LNCAP (cell line): Measurements from ENCODE around the gene ZNF302.

ENCODE experiments used
- CTCF ChIP-seq: fragments of 450-650 bp; IDR thresholded peaks from 2 replicates; pipeline ENCODE4 v1.5.1; 2017; ENCODE audit warnings: mild to moderate bottlenecking

The ZNF302 gene

DNA sequence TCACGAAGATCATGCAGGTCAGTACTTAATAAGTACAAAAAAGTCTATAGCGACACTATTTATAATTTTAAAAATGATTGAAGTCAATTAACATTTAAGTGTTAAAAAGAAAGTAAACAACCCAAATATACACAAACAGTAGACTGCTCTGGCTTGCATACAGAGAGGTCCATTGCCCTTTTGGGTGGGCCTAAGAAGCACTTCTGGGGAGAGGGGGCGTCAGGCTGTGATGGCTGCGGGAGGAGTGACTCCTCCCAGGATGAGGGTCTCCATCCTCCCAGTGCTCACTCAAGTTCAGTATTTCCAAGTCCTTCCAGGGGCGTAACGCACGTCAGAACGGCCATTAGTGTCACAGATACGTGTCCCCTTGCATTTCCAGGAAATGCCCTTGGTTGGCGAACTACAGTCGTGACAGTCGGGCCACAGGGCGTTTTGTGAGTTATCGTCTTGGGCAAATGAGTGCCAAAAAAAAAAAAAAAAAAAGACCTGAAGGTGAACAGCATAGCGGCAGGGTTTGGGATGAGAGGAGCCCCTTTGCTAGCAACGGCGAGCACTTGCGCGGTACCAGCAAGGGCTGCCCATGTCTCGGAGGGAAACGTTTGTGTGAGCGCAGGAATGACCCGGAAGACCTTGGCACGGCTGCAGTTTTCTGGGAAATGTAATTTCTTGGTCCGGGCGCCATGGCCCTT, 637 bp upstream of the ZNF302 start, which contains the start of gene SCGB2B2:
SCGB2B2 (minus strand) TSS at position 463 of the 689 bp plus-strand sequence. CDS start 82,596 bp downstream, outside the sequence.
- TF ChIP-seq CTCF = no peak

GRCh38 chr19:34678085-34678412, 571 bp downstream of the ZNF302 start:
- TF ChIP-seq CTCF = no peak

DNA sequence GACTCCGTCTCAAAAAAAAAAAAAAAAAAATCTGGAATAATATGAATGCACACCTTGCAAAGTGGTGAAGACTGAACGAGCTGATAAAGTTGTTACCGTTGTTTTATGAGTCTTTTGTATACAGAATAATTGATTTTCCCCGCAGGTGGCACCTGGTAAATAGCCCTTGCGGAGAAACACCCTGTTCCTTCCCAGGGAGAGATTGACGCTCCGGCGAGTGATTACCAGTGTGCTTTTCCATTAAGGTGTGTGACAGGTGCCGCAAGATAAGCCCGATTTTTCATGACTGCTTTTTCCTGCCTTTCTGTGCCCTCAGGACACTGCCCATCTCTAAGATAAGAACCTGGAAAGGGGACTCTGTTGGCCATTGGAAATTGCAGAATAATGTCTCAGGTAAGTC, 943 bp downstream of the ZNF302 start:
- no peak for TF ChIP-seq CTCF

GRCh38 chr19:34681478-34681877, 4.0 kb downstream of the ZNF302 start:
- TF ChIP-seq CTCF = no peak

DNA sequence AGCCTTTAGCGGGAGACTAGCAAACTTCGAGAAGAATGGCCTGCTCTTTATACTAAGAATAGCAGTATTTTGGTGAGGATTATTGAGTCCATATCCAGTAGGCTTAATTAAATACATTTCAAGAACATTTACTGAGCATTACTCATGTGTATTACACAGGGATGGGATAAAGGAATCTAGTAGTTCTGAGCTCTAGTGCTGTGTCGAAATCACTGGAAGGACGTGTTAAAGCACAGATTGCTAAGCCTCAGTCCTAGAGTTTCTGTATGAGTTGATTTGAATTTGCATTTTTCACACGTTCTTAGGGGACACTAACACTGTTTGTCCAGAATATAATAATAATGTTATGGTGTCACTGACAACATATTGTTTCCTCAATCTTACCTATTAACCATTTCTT, 9.0 kb downstream of the ZNF302 start:
- no peak for TF ChIP-seq CTCF

DNA sequence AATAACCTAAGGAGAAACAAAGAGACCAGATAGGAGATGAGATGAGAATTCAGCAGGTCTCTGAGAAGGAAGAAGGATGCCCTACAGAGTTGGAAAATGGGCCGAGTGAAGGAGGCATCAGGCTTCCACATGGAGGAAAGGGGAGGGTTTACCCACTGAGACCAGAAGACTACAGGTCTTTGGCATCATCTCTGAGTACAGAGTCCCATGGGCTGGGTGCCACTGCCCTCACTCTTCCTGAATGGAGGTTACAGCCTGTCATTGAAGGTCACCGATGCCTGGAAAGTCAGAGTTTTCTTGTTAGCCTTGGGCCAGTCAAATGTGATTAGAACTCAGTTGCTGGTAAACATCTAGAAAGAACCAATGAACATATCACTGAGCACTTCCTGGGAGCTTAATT, 9.9 kb downstream of the ZNF302 start:
- TF ChIP-seq CTCF = no peak

DNA sequence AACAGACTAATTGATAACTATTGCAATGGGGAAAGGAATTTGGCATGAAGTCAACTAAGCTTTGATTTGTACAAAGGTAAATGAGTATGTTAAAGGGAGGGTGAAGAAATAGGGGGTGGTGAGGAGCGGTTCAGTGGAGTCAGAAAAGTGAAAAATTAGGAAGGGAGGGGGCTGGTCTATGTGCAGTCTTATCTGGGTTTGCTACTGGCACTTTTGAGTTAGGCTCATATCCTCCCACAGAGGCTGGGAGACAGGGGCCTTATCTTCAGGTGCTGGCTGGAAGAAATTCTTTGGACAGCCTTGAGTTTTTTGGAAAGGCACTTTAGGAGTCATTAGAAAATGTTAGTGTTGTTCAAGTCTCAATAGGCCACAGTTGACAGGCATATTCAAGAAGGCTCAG, 11.1 kb downstream of the ZNF302 start:
- TF ChIP-seq CTCF = no peak

- no peak for TF ChIP-seq CTCF
Measured at GRCh38 chr19:34690372-34690771, 12.9 kb downstream of the ZNF302 start.
